K562 (cell line): Measurements from ENCODE around the gene SH2D3A. TPM values are rescaled to one million over a fixed set of nuclear protein-coding genes. Genes with fewer than 3 reads are reported as not detected.

Source experiments
- ATAC-seq: fragments of 200-7000 bp; cut with Tn5 transposase; 3 replicates; pipeline ENCODE4 v1.9.1; 2020; ENCODE audit warnings: moderate library complexity
- BruUV-seq: library from RNA; stranded (reverse); fragments of 400-500 nt; replicated peaks from 2 replicates; lab custom pipeline; 2021; lab: Mats Ljungman, UMichigan
- CTCF ChIA-PET: fragments of 300-600 bp; formaldehyde crosslinking; extraction: SDS; loops from one replicate; lab custom pipeline; 2021; ENCODE audit warnings: low intra/inter-chr PET ratio; lab: Yijun Ruan, JAX
- POLR2A ChIA-PET: fragments of 300-600, 350-650 bp; sonication (Branson Sonifier 250); formaldehyde crosslinking; extraction: SDS; loops from one replicate; lab custom pipeline; 2021; ENCODE audit warnings: antibody characterized with exemption, inconsistent platforms; lab: Yijun Ruan, JAX
- DNase-seq, 4 experiments: peaks; one replicate each; pipeline versions ENCODE4 v3.0.0 to v3.0.0-alpha.2; 2011 to 2018; ENCODE audit warnings: low spot score in 3 of 4, mixed read lengths in 3 of 4; ENCODE audit errors: extremely low read depth in 1 of 4
- FAIRE-seq: peaks from 2 replicates; lab custom pipeline; 2011; peaks lifted over from hg19 to GRCh38; lab: Jason Lieb, UNC
- H2AFZ ChIP-seq: 2 replicates; pipeline ENCODE4 v1.6.0; 2011; ENCODE audit warnings: low read depth, low read length, control low read depth, inconsistent platforms
- H3K27ac ChIP-seq: fragments of 200-600 bp; 3 replicates; pipeline ENCODE4 v1.8.0; 2011; ENCODE audit warnings: low read depth, mild to moderate bottlenecking, control low read depth, inconsistent platforms, low read length, moderate library complexity, mixed read lengths; ENCODE audit errors: extremely low read depth
- H3K27me3 ChIP-seq, 2 experiments: fragments of 300-600 bp in 1 of 2; 2 replicates in 1 of 2; 3 replicates in 1 of 2; pipeline versions ENCODE4 v1.6.0 to v1.8.0; 2011; ENCODE audit warnings: inconsistent platforms in 2 of 2, low read length in 2 of 2, mild to moderate bottlenecking in 1 of 2, mixed read lengths in 1 of 2, moderate library complexity in 1 of 2; ENCODE audit not compliant: control insufficient read depth in 2 of 2, insufficient read depth in 2 of 2
- H3K36me3 ChIP-seq: fragments of 300-600 bp; 3 replicates; pipeline ENCODE4 v1.8.0; 2011; ENCODE audit warnings: mild to moderate bottlenecking, low read length, inconsistent platforms; ENCODE audit not compliant: control insufficient read depth, insufficient read depth
- H3K4me1 ChIP-seq, 2 experiments: fragments of 200-600 bp in 1 of 2; replicated peaks in 1 of 2; 2 replicates in 1 of 2; 3 replicates in 1 of 2; pipeline versions ENCODE4 v1.5.1 to v1.8.0; 2011; ENCODE audit warnings: inconsistent platforms in 2 of 2, low read length in 2 of 2, mild to moderate bottlenecking in 1 of 2, mixed read lengths in 1 of 2, moderate library complexity in 1 of 2; ENCODE audit not compliant: control insufficient read depth in 2 of 2, insufficient read depth in 2 of 2
- H3K4me2 ChIP-seq: 2 replicates; pipeline ENCODE4 v1.6.1; 2011; ENCODE audit warnings: low read length, control low read depth, inconsistent platforms, mixed read lengths; ENCODE audit not compliant: insufficient read depth
- H3K4me3 ChIP-seq: fragments of 200-600 bp; sonication (generic), shearing (Covaris generic); 2 replicates; pipeline ENCODE4 v1.5.1; 2016; ENCODE audit warnings: control low read depth, inconsistent platforms
- H3K79me2 ChIP-seq: fragments of 200-600 bp; 3 replicates; pipeline ENCODE4 v1.8.0; 2011; ENCODE audit warnings: low read length, inconsistent platforms; ENCODE audit not compliant: control insufficient read depth, insufficient read depth
- H3K9ac ChIP-seq, 2 experiments: 2 replicates each; pipeline versions ENCODE4 v1.6.0 to v1.6.1; 2011; ENCODE audit warnings: low read depth in 2 of 2, low read length in 2 of 2, control low read depth in 1 of 2, inconsistent platforms in 1 of 2, mild to moderate bottlenecking in 1 of 2, mixed read lengths in 1 of 2; ENCODE audit not compliant: insufficient read depth in 1 of 2
- H3K9me1 ChIP-seq: one replicate; pipeline ENCODE4 v1.6.0; 2011; ENCODE audit warnings: inconsistent platforms, mild to moderate bottlenecking, low read length, moderate library complexity; ENCODE audit not compliant: control insufficient read depth, insufficient read depth
- H3K9me3 ChIP-seq: replicated peaks from 2 replicates; pipeline ENCODE4 v1.5.1; 2011; ENCODE audit warnings: low read depth, low read length, inconsistent platforms; ENCODE audit not compliant: control insufficient read depth, insufficient read depth
- H4K20me1 ChIP-seq: replicated peaks from 2 replicates; pipeline ENCODE4 v1.6.1; 2011; ENCODE audit warnings: low read length, inconsistent platforms, mixed read lengths; ENCODE audit not compliant: control insufficient read depth, insufficient read depth
- ATF6 ChIP-seq: sonication (generic); formaldehyde crosslinking; IDR thresholded peaks from 2 replicates; pipeline ENCODE4 v1.4.0; 2020; ENCODE audit warnings: mild to moderate bottlenecking, missing genetic modification reagents
- E2F3 ChIP-seq: fragments of 250-450 bp; sonication (Bioruptor Pico); IDR thresholded peaks from 2 replicates; pipeline ENCODE4 v1.4.0; 2020; ENCODE audit warnings: mild to moderate bottlenecking
- EP400 ChIP-seq: fragments of 450-650 bp; IDR thresholded peaks from 2 replicates; pipeline ENCODE4 v1.6.1; 2017; ENCODE audit warnings: antibody characterized with exemption, mild to moderate bottlenecking, moderate library complexity
- FIP1L1 ChIP-seq: fragments of 200-400 bp; formaldehyde crosslinking; IDR thresholded peaks from 2 replicates; pipeline ENCODE4 v1.6.1; 2018; ENCODE audit warnings: mild to moderate bottlenecking, low read depth, low read length; ENCODE audit not compliant: poor library complexity, severe bottlenecking
- HMG20B ChIP-seq: fragments of 250-450 bp; sonication (Bioruptor Pico); IDR thresholded peaks from 2 replicates; pipeline ENCODE4 v1.5.0; 2021; ENCODE audit warnings: mild to moderate bottlenecking
- MAFF ChIP-seq: IDR thresholded peaks from 2 replicates; pipeline ENCODE4 v1.6.1; 2012; ENCODE audit warnings: low read length, improper control_type of control experiment
- OTX1 ChIP-seq: fragments of 450-650 bp; formaldehyde crosslinking; IDR thresholded peaks from 2 replicates; pipeline ENCODE4 v1.4.0; 2022; ENCODE audit warnings: mild to moderate bottlenecking
- PML ChIP-seq: IDR thresholded peaks from 2 replicates; pipeline ENCODE4 v1.6.1; 2012; ENCODE audit warnings: low read length, inconsistent platforms
- SNAPC5 ChIP-seq: fragments of 250-450 bp; sonication (Bioruptor Pico); IDR thresholded peaks from 2 replicates; pipeline ENCODE4 v1.8.0; 2021; ENCODE audit warnings: moderate library complexity, mild to moderate bottlenecking, inconsistent platforms
- SRF ChIP-seq, 2 experiments: fragments of 250-450, 450-650 bp in 1 of 2; sonication (Bioruptor Pico) in 1 of 2; sonication (generic) in 1 of 2; formaldehyde crosslinking; IDR thresholded peaks; 2 replicates each; pipeline versions ENCODE4 v1.5.0 to v1.5.1; 2020 to 2022; ENCODE audit warnings: mild to moderate bottlenecking in 1 of 2, missing genetic modification reagents in 1 of 2
- SRSF7 ChIP-seq: fragments of 200-400 bp; formaldehyde crosslinking; optimal IDR thresholded peaks from 2 replicates; pipeline ENCODE3; 2017; ENCODE audit warnings: mild to moderate bottlenecking, low read depth, low read length
- TEAD2 ChIP-seq: fragments of 450-650 bp; IDR thresholded peaks from 2 replicates; pipeline ENCODE4 v1.6.1; 2016; ENCODE audit warnings: missing genetic modification characterization, control low read depth, missing compliant biosample characterization
- ZFP36 ChIP-seq: fragments of 150-350 bp; IDR thresholded peaks from 2 replicates; pipeline ENCODE4 v1.6.1; 2018; ENCODE audit warnings: low read length, low read depth; ENCODE audit not compliant: partially characterized antibody
- ZNF24 ChIP-seq: fragments of 450-650 bp; IDR thresholded peaks from 2 replicates; pipeline ENCODE4 v1.6.1; 2016
- ZNF398 ChIP-seq: fragments of 250-450 bp; sonication (Bioruptor Pico); IDR thresholded peaks from 2 replicates; pipeline ENCODE4 v1.8.0; 2021; ENCODE audit warnings: moderate library complexity, mild to moderate bottlenecking, inconsistent platforms
- ZNF512 ChIP-seq: IDR thresholded peaks from 2 replicates; pipeline ENCODE4 v1.6.1; 2016; ENCODE audit warnings: missing genetic modification characterization, missing compliant biosample characterization
- ZNF717 ChIP-seq: fragments of 250-450 bp; sonication (Bioruptor Pico); IDR thresholded peaks from 2 replicates; pipeline ENCODE4 v1.5.0; 2021
- WGBS: fragments of 100-300 bp; shearing (Covaris generic); methylation state at CpG from one replicate; pipeline ENCODE4 v1.1.6; 2016; ENCODE audit warnings: low coverage, mixed read lengths; ENCODE audit not compliant: insufficient coverage; ENCODE audit errors: missing lambda C conversion rate; 5-methylcytosine and 5-hydroxymethylcytosine counted together
- in situ Hi-C: fragments of 300-500 bp; cut with MboI; formaldehyde crosslinking; loops from 4 replicates; pipeline ENCODE4 v1.15.0; 2018; ENCODE audit warnings: inconsistent platforms, mixed read lengths
- intact Hi-C: fragments of 100-400 bp; cut with micrococcal nuclease; formaldehyde crosslinking; loops from 2 replicates; pipeline ENCODE4 v1.14.2; 2022
- polyA plus RNA-seq, 8 experiments: library from polyadenylated mRNA; depleted of rRNA in 4 of 8; stranded (reverse) in 5 of 8; unstranded in 3 of 8; fragments of >200 nt; fragmentation: Nextera tagmentation in 2 of 8; fragmentation: Illumina TruSeq in 1 of 8; extraction: Ambion mirVana in 2 of 8; extraction: Trizol in 1 of 8; gene quantifications; 2 replicates each; pipeline versions ENCODE4 v1.2.1 to v1.2.3, GENCODE V29; 2011 to 2014; ENCODE audit warnings: inconsistent platforms in 1 of 8, missing spikeins in 1 of 8
- total RNA-seq, 7 experiments: library from RNA; depleted of rRNA in 6 of 7; stranded (reverse); fragments of >200 nt in 6 of 7; fragmentation: Illumina TruSeq in 2 of 7; extraction: Trizol in 2 of 7; gene quantifications; 2 replicates each; pipeline versions ENCODE4 v1.2.1 to v1.2.3, GENCODE V29; 2011 to 2021; ENCODE audit warnings: low replicate concordance in 1 of 7

The SH2D3A gene
- total and polyA plus RNA-seq, 9 of the 15 experiments (the other 6 are each of a cell fraction or from before 2014, with no cell fraction given): 0.75 to 26.3 (median 8.9) TPM

GRCh38 chr19:6788896-6789295 lies 21.7 kb upstream of the SH2D3A start:
- Histone ChIP-seq H3K4me1 (no peaks in the 10 kb centered on the region), H3K27ac (no peak overlapping the region), H2AFZ (no peak overlapping the region), H3K36me3 (no peaks in the 10 kb centered on the region), H3K9ac (no peak overlapping the region), H3K4me2 (no peak overlapping the region), H3K4me3 (no peak overlapping the region), H3K27me3 (no peaks in the 10 kb centered on the region), H4K20me1 (no peaks in the 10 kb centered on the region)
- ChIA-PET POLR2A (interaction anchor here (0.6 kb wide), 1 partner anchor 12 kb away, joined by 3 read pairs; no protein-coding TSS in a partner anchor), CTCF (no interaction called here)
- no peak for ATAC-seq
- intact Hi-C loops (no loop called here), in situ Hi-C loops (no loop called here)
- no peak for FAIRE-seq
- no peak for DNase-seq
- no peak for TF ChIP-seq PML
- no peak for TF ChIP-seq SNAPC5 (CRISPR knock-in tag)
- TF ChIP-seq E2F3 (CRISPR knock-in tag): no peak
- TF ChIP-seq TEAD2 (tag): no peak
- no peak for TF ChIP-seq SRSF7
- TF ChIP-seq OTX1: no peak
- no peak for TF ChIP-seq FIP1L1
- TF ChIP-seq SRF (CRISPR knock-in tag; IDR thresholded peaks at IDR 0.05): no peak
- TF ChIP-seq ZNF398: no peak
- TF ChIP-seq ATF6: no peak
- no peak for TF ChIP-seq MAFF
- no peak for TF ChIP-seq ZNF512 (tag)
- TF ChIP-seq ZNF717: no peak
- no peak for TF ChIP-seq HMG20B (CRISPR knock-in tag)
- TF ChIP-seq ZFP36: no peak
- no peak for TF ChIP-seq ZNF24
- no peak for TF ChIP-seq EP400
- TF ChIP-seq, all 486 proteins: peak for 0
- Histone ChIP-seq H3K9me1 (no peaks in the 10 kb centered on the region), H3K79me2 (no peaks in the 10 kb centered on the region), H3K9me3 (no peaks in the 10 kb centered on the region)
- WGBS: 40% methylated on average over 3 of the region's 4 CpGs
- BruUV-seq: no TSS peak
